Adrenal gland (tissue), 5 donors: ENCODE measurements around the gene VGLL4.
"Not testable (repeated sequence)": the region's sequence is repeated elsewhere in the genome, so short reads cannot be mapped to it uniquely, and the experiment has no call there.

Source experiments
- CTCF ChIP-seq, 6 experiments: fragments of 450-650 bp in 4 of 6; fragments of 200-600 bp in 2 of 6; sonication (generic) in 1 of 6; IDR thresholded peaks; 1 replicate in 5 of 6; 2 replicates in 1 of 6; pipeline versions ENCODE4 v1.5.1 to v1.8.0; 2016 to 2021; ENCODE audit warnings: antibody characterized with exemption in 6 of 6, mild to moderate bottlenecking in 2 of 6, moderate library complexity in 1 of 6
- POLR2A ChIP-seq, 2 donors: fragments of 450-650 bp; IDR thresholded peaks; one replicate each; pipeline ENCODE4 v1.6.1; 2017; ENCODE audit warnings: antibody characterized with exemption in 2 of 2, mild to moderate bottlenecking in 2 of 2, moderate library complexity in 1 of 2
- donor health status: DM: no; HTN: no; CAD: no.

DNA sequence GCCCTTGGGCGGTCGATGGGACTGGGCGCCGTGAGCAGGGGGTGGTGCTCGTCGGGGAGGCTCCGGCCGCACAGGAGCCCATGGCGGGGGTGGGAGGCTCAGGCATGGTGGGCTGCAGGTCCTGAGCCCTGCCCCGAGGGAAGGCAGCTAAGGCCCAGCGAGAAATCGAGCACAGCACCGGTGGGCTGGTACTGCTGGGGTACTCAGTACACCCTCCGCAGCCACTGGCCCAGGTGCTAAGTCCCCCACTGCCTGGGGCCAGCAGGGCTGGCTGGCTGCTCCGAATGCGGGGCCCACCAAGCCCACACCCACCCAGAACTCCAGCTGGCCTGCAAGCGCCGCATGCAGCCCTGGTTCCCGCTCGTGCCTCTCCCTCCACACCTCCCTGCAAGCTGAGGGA is 132.1 kb downstream of the VGLL4 start:
- not testable (repeated sequence) for TF ChIP-seq CTCF, POLR2A (IDR thresholded peaks at IDR 0.05)
